Measurements from ENCODE around the gene ZMYM5.
"Not testable (repeated sequence)": the region's sequence is repeated elsewhere in the genome, so short reads cannot be mapped to it uniquely, and the experiment has no call there.

The ZMYM5 gene

GRCh38 chr13:19782049-19782726 is 81.3 kb downstream of the ZMYM5 start:
- no peak for TF ChIP-seq POLR2AphosphoS5 (IDR thresholded peaks at IDR 0.05; ENCODE audit: borderline replicate concordance, low read depth, low read length)
- TF ChIP-seq EZH2 (IDR thresholded peaks at IDR 0.05): no peak
- no peak for TF ChIP-seq FOXP2 (optimal IDR thresholded peaks at IDR 0.05; ENCODE audit: control extremely low read depth, extremely low read length, insufficient read depth)
- DNase-seq (ENCODE audit: low read depth, low spot score): no peak

GRCh38 chr13:19781526-19781925 is 81.9 kb downstream of the ZMYM5 start:
- H3K27ac ChIP-seq: 0 out of 2 replicates have a peak overlapping the region, but pooled peaks have one; percentile 10
- TF ChIP-seq FOXP2 (optimal IDR thresholded peaks at IDR 0.05; ENCODE audit: control extremely low read depth, extremely low read length, insufficient read depth): no peak
- no peak for TF ChIP-seq POLR2AphosphoS5 (IDR thresholded peaks at IDR 0.05; ENCODE audit: borderline replicate concordance, low read depth, low read length)
- no peak for TF ChIP-seq EZH2 (IDR thresholded peaks at IDR 0.05)
- DNase-seq (ENCODE audit: low read depth, low spot score): no peak

More at GRCh38 chr13:19782049-19782726, 81.3 kb downstream of the ZMYM5 start:
- Histone ChIP-seq H3K9ac (ENCODE audit: insufficient read length) (peak overlapping the region; percentile 96), H3K27ac (peak overlapping the region; percentile 89), H3K9me3 (ENCODE audit: low read depth, low read length) (no peaks in the 10 kb centered on the region), H3K4me3 (peak overlapping the region; percentile 83), H3K36me3 (ENCODE audit: insufficient read depth, low read length) (peaks cover 9% of the 10 kb centered on the region; the same call in 1 of the 2 replicates)

GRCh38 chr13:19780753-19781418 is 82.6 kb downstream of the ZMYM5 start:
- H3K27ac ChIP-seq; H3K36me3 ChIP-seq (ENCODE audit: insufficient read depth, low read length); DNase-seq (ENCODE audit: low read depth, low spot score); H3K9me3 ChIP-seq (ENCODE audit: low read depth, low read length): not testable (repeated sequence)
- Histone ChIP-seq H3K9ac (ENCODE audit: insufficient read length) (peak overlapping the region; percentile 96), H3K4me3 (peak overlapping the region; percentile 83)

More at GRCh38 chr13:19781526-19781925, 81.9 kb downstream of the ZMYM5 start:
- Histone ChIP-seq H3K9ac (ENCODE audit: insufficient read length) (peak overlapping the region; percentile 96), H3K36me3 (ENCODE audit: insufficient read depth, low read length) (peaks cover 9% of the 10 kb centered on the region; the same call in 1 of the 2 replicates), H3K4me3 (peak overlapping the region; percentile 83), H3K9me3 (ENCODE audit: low read depth, low read length) (no peaks in the 10 kb centered on the region)

Measured in SK-N-MC (cell line).